Effector CD4-positive, alpha-beta T cell (primary cell): Measurements from ENCODE around the gene EIF6.
A peak's percentile ranks its signal among the peaks of the same experiment; 100 is the strongest.
"Not testable (repeated sequence)": the region's sequence is repeated elsewhere in the genome, so short reads cannot be mapped to it uniquely, and the experiment has no call there.

ENCODE experiments used
- DNase-seq: peaks from one replicate; pipeline ENCODE4 v3.0.0-alpha.2; 2020

EIF6 gene

GRCh38 chr20:35277531-35278395 is 6.8 kb downstream of the EIF6 start, which contains the start of gene MMP24OS:
Gene MMP24OS, minus strand, starts transcription at chr20:35278122. Its CDS starts 193 bp downstream, at chr20:35277929.
- peak; percentile 87 for DNase-seq

GRCh38 chr20:35277127-35277526 is 7.4 kb downstream of the EIF6 start:
- no peak for DNase-seq

GRCh38 chr20:35276408-35276807 is 8.2 kb downstream of the EIF6 start:
- DNase-seq = no peak

GRCh38 chr20:35275741-35276251 is 8.8 kb downstream of the EIF6 start:
- DNase-seq = no peak

GRCh38 chr20:35274172-35275092 is 10.1 kb downstream of the EIF6 start:
- DNase-seq = no peak

- no peak for DNase-seq
Measured at GRCh38 chr20:35273449-35274171, 11.0 kb downstream of the EIF6 start.

- DNase-seq = no peak
Measured at GRCh38 chr20:35271904-35272303, 12.7 kb downstream of the EIF6 start.

- DNase-seq = no peak
Measured at GRCh38 chr20:35271073-35271882, 13.3 kb downstream of the EIF6 start.

GRCh38 chr20:35270021-35270902 is 14.3 kb downstream of the EIF6 start:
- no peak for DNase-seq

GRCh38 chr20:35269055-35269781 is 15.4 kb downstream of the EIF6 start:
- DNase-seq = no peak

- DNase-seq = no peak
Measured at GRCh38 chr20:35267092-35267491, 17.5 kb downstream of the EIF6 start.

- DNase-seq = no peak
Measured at GRCh38 chr20:35264755-35265154, 19.8 kb downstream of the EIF6 start.

- no peak for DNase-seq
Measured at GRCh38 chr20:35263532-35264341, 20.8 kb downstream of the EIF6 start.

- DNase-seq = not testable (repeated sequence)
Measured at GRCh38 chr20:35262731-35263531, 21.6 kb downstream of the EIF6 start.

GRCh38 chr20:35262321-35262720 is 22.3 kb downstream of the EIF6 start:
- DNase-seq = not testable (repeated sequence)

- DNase-seq = no peak
Measured at GRCh38 chr20:35260426-35260825, 24.1 kb downstream of the EIF6 start.

GRCh38 chr20:35257175-35257909 is 27.2 kb downstream of the EIF6 start:
- no peak for DNase-seq
